D721Med (cell line): ENCODE data around the gene RYR1.

Experiments
- DNase-seq: peaks from one replicate; pipeline ENCODE4 v3.0.0; 2011; ENCODE audit warnings: low spot score; ENCODE audit not compliant: insufficient read length
- FAIRE-seq: peaks from 2 replicates; lab custom pipeline; 2011; peaks lifted over from hg19 to GRCh38; lab: Jason Lieb, UNC
- TF ChIP-seq, protein P1 (sequence below): IDR thresholded peaks from 2 replicates; pipeline ENCODE4 v1.5.1; 2012; ENCODE audit warnings: mild to moderate bottlenecking, control low read depth; ENCODE audit not compliant: insufficient read depth; ENCODE audit errors: missing control alignments

RYR1 gene

DNA sequence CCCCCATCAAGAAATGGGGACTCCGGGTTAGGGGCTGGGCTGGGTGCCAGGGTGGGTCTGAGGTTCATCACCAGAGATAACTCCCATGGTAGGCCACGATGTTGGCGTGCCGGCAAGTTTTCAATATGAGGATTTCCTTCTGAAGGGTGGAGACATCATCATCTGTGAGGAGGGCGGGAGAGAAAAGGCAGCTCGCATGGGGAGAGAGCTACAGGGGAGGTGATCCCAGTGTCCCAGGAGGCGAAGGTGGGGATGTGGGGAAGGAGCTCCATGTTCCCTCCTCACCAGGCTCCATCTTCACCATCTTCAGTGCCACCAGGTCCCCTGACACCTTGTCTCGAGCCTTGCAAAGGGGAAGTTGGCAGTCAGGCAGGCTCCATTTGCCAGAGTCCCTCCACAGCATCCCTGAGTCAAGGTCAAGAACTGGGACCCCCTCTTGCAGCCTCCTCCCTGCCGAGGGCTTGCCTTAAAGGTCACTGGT is 183.8 kb downstream of the RYR1 start:
- DNase-seq, result no peak
- FAIRE-seq, result no peak
- TF ChIP-seq, protein P1, sequence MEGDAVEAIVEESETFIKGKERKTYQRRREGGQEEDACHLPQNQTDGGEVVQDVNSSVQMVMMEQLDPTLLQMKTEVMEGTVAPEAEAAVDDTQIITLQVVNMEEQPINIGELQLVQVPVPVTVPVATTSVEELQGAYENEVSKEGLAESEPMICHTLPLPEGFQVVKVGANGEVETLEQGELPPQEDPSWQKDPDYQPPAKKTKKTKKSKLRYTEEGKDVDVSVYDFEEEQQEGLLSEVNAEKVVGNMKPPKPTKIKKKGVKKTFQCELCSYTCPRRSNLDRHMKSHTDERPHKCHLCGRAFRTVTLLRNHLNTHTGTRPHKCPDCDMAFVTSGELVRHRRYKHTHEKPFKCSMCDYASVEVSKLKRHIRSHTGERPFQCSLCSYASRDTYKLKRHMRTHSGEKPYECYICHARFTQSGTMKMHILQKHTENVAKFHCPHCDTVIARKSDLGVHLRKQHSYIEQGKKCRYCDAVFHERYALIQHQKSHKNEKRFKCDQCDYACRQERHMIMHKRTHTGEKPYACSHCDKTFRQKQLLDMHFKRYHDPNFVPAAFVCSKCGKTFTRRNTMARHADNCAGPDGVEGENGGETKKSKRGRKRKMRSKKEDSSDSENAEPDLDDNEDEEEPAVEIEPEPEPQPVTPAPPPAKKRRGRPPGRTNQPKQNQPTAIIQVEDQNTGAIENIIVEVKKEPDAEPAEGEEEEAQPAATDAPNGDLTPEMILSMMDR, result no peak

DNA sequence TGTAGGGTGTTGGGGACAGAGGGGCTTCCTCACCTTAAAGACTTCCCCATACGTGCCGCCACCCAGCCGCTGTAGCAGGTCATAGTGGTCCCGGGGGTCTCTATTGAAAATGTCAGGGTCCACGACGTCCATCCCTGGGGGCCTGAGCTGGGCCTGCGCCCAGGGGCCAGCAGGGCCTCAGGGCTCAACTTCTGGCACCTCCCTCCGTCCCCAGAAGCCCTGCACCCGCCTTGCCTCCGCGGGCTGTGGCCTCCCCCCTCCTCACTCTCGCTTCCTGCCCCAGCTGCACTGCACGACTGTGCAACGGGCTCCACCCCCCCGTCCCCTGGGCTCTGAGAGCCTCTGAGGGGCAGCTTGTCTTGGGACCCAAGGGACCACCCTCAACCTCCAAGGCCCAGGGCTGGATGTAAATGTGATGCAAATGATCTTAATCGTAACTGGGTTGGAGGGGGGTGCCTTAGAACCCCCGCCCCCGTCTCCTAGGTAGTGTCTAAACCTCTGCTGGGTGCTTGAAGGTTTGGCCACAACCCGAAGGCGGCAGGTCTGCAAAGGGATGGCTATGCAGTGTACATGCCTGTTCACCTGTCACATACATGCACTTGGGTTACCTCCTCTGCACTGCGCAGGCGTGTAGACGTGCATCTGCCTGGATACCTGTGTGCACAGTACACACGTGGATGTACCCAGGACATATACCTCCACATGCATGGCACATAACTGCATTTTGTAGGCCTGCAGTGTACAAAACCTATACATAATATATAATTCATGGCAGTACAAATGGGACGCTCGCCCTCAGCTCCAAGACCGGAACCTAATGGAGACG is 184.5 kb downstream of the RYR1 start, which contains the start of gene MAP4K1:
Gene MAP4K1 (minus strand): TSS at position 190 of the 826 bp plus-strand sequence. CDS start 58 bp downstream, at position 132.
- FAIRE-seq (no peak), DNase-seq (no peak)
- TF ChIP-seq, protein P1, result no peak

DNA sequence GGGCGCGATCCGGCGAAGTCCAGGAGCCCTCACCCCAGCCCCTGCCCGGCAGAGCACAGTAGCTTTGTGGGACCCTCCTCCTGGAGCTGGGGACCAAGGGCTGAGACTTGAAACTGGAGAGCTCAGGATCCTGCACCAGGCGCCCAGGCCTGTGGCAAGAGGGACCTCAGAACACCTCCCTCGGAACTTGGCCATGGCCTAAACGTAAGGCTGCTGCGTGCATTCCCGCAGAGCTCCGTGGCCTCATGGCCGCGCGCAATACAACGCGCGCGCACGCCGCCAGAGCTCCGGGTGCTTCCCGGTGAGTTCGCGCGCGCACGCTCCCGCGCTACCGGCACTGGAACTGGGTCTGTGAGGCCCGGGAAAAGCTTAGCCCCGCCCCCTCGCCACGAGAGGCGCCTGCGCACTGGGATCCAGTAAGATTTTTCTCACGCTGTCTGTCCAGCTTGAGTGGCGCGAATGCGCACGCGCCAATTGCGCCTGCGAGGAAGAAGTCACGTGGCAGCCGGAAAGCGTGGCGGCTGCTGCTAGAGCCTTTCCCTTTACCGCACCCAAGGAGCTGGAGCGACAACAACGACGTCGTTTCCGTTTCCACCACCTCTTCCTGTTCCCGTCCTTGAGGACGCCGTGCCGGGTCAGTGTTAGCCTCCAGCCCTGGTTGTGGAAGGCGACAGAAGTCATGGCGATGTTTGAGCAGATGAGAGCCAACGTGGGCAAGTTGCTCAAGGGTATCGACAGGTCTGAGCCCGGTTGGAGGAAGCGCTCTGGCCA is 185.3 kb downstream of the RYR1 start, which contains the start of gene EIF3K:
Gene EIF3K (plus strand): TSS at position 599 of the 771 bp plus-strand sequence. CDS start 81 bp downstream, at position 680.
- TF ChIP-seq, protein P1, result no peak
- peak; percentile 95 for DNase-seq
- FAIRE-seq, result peak; percentile 77

DNA sequence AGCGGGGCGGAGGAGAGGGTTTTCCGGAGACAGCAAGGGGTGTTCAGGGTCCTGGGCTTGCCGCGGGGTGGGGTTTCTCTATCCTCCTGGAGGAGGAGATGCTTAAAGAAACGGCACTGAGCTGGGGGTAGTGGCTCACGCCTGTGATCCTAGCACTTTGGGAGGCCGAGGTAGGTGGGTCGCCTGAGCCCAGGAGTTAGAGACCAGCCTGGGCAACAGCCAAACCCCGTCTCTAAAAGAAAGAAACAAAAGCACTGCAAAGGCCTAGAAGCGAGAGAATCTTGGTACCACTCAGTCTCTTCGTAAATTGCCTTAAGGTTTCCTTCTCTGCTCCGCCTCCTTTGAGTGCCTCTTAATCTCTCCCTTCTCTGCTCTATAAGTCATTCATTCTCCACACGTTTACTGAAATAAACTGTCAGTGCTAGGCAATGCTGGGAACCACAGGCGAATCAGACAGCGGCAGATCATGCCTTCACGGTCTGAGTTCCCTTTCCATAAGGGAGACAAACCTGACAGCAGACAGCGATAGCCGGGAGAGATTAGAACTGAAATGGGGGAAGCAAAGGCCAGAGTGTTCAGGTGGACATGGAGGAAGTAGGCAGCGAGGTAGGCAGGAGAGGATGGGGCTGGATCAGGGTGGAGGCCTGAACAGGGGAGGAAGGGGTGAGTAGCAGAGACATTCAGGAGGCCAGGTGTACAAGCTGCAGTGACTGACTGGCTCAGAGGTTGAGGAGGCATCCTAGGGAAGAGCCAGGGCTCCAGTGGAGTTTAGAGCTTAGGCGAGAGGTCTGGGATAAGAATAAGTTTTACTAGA is 186.1 kb downstream of the RYR1 start:
- TF ChIP-seq, protein P1, result no peak
- no peak for DNase-seq
- no peak for FAIRE-seq

DNA sequence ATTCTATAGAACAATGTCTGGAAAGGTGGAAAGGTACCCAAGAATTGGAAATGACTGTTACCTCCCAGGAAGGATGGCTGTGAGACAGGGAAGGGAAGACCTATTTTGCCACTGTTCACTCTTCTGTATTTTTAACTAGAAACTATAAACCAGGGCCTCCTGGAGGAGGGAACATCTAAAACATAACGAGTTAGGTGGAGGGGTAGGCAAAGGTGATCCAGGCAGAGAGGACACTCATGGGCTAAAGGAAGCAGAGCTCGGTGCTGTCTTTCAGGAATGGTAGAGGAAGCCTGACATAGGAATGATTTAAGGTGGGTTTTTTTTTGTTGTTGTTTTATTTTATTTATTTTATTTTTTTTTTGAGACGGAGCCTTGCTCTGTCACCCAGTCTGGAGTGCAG is 191.3 kb downstream of the RYR1 start:
- DNase-seq, result no peak
- TF ChIP-seq, protein P1, result no peak
- no peak for FAIRE-seq

DNA sequence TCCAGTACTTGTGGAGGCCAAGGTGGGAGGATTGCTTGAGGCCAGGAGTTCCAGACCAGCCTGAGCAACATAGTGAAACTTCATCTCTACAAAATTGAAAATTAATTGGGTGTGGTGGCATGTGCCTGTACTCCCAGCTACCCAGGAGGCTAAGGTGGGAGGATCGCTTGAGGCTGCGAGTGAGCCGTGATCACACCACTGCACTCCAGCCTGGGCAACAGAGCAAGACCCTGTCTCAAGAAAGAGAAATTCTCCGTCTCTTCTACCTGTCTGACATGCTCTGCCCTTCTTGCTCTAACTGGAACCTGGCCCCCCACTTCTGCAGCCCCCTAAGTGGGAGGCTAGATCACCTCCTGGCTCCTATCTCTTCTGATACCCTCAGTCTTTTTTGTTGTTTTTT is 192.9 kb downstream of the RYR1 start:
- FAIRE-seq (no peak), DNase-seq (no peak)
- TF ChIP-seq, protein P1, result no peak
